ENCODE data around the gene DTNBP1.
A peak's percentile ranks its signal among the peaks of the same experiment; 100 is the strongest.

DTNBP1 gene

GRCh38 chr6:15528870-15529269 is 134.0 kb downstream of the DTNBP1 start:
- in situ Hi-C loops (cut with MboI; ENCODE audit: low sequenced_read_pairs, unreplicated experiment): no loop called here
- DNase-seq (ENCODE audit: low spot score): no peak
- TF ChIP-seq CTCF (IDR thresholded peaks at IDR 0.05; ENCODE audit: borderline replicate concordance, control extremely low read depth, extremely low read depth, insufficient read depth, missing control alignments): no peak

- no peak for DNase-seq (ENCODE audit: low spot score)
- in situ Hi-C loops (cut with MboI; ENCODE audit: low sequenced_read_pairs, unreplicated experiment): no loop called here
- no peak for TF ChIP-seq CTCF (IDR thresholded peaks at IDR 0.05; ENCODE audit: borderline replicate concordance, control extremely low read depth, extremely low read depth, insufficient read depth, missing control alignments)
Observed at GRCh38 chr6:15527838-15528617, 134.8 kb downstream of the DTNBP1 start.

GRCh38 chr6:15526212-15526701 is 136.6 kb downstream of the DTNBP1 start:
- DNase-seq (ENCODE audit: low spot score): peak; percentile 59
- TF ChIP-seq CTCF (IDR thresholded peaks at IDR 0.05; ENCODE audit: borderline replicate concordance, control extremely low read depth, extremely low read depth, insufficient read depth, missing control alignments): no peak
- in situ Hi-C loops (cut with MboI; ENCODE audit: low sequenced_read_pairs, unreplicated experiment): no loop called here

GRCh38 chr6:15524861-15525401 is 137.9 kb downstream of the DTNBP1 start:
- no peak for DNase-seq (ENCODE audit: low spot score)
- no peak for TF ChIP-seq CTCF (IDR thresholded peaks at IDR 0.05; ENCODE audit: borderline replicate concordance, control extremely low read depth, extremely low read depth, insufficient read depth, missing control alignments)
- in situ Hi-C loops (cut with MboI; ENCODE audit: low sequenced_read_pairs, unreplicated experiment): loop anchor here (25.0 kb wide), 1 partner anchor 662 kb away; no protein-coding TSS in a partner anchor

- TF ChIP-seq CTCF (IDR thresholded peaks at IDR 0.05; ENCODE audit: borderline replicate concordance, control extremely low read depth, extremely low read depth, insufficient read depth, missing control alignments): no peak
- DNase-seq (ENCODE audit: low spot score): no peak
- in situ Hi-C loops (cut with MboI; ENCODE audit: low sequenced_read_pairs, unreplicated experiment): loop anchor here (25.0 kb wide), 1 partner anchor 663 kb away; no protein-coding TSS in a partner anchor
Observed at GRCh38 chr6:15523679-15524630, 138.9 kb downstream of the DTNBP1 start.

Data from GM13976 (cell line).